ENCODE measurements around the gene MRTFA. TPM values are rescaled to one million over a fixed set of nuclear protein-coding genes. Genes with fewer than 3 reads are reported as not detected.

MRTFA gene
- total and polyA plus RNA-seq, 9 of the 15 experiments (the other 6 are each of a cell fraction or from before 2014, with no cell fraction given): 0.84 to 21.1 (median 3.7) TPM

DNA sequence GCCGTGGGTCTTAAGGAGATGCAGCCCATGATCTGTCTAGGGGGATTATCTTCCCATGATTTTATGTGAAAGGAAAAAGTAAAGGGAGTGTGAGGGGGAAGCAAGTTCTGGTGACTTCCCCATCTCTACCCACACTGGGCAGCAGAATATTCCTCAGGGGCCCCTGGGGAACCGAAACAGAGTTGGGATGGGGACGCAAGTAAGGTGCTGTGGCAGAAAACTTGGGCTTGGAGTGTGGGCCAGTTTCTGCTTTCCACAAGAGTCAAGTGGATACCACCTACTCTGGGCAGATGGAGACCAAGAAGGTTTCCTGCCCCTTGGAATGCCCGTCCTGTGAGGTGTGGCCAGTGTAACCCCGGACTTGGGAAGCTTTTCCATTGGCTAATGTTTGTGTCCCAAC lies 201.8 kb downstream of the MRTFA start:
- Histone ChIP-seq H3K9me3 (replicated peaks; ENCODE audit: control insufficient read depth, insufficient read depth, low read depth, low read length) (no peaks in the 10 kb centered on the region), H4K20me1 (replicated peaks; ENCODE audit: control insufficient read depth, insufficient read depth, low read length) (0 out of 2 replicates have a peak, but pooled peaks cover 3% of the 10 kb centered on the region), H3K4me3 (no peak overlapping the region), H3K79me2 (ENCODE audit: control insufficient read depth, insufficient read depth, low read length) (peaks cover 13% of the 10 kb centered on the region; the same call in 1 of the 3 replicates), H3K4me1 (replicated peaks in 1 of 2; ENCODE audit: control insufficient read depth in 2 of 2, insufficient read depth in 2 of 2, low read length in 2 of 2) (peaks cover 0 to 23% of the 10 kb centered on the region in 2 experiments; a peak in 4 of 5 replicates), H3K4me2 (ENCODE audit: insufficient read depth, low read length) (no peak overlapping the region), H3K27me3 (ENCODE audit: control insufficient read depth in 2 of 2, insufficient read depth in 2 of 2, low read length in 2 of 2) (no peaks in the 10 kb centered on the region), H3K9ac (ENCODE audit: insufficient read depth in 1 of 2, low read depth in 2 of 2, low read length in 2 of 2) (no peak overlapping the region), H3K36me3 (ENCODE audit: control insufficient read depth, insufficient read depth, low read length) (peaks cover 29% of the 10 kb centered on the region; the same call in 2 of the 3 replicates), H3K9me1 (ENCODE audit: control insufficient read depth, insufficient read depth, low read length) (no peaks in the 10 kb centered on the region), H2AFZ (ENCODE audit: low read depth, low read length) (no peak overlapping the region), H3K27ac (ENCODE audit: extremely low read depth, low read depth, low read length) (no peak overlapping the region)
- in situ Hi-C loops (cut with MboI): loop anchor here (5.0 to 10.0 kb wide), 2 partner anchors 53 to 210 kb away; no protein-coding TSS in a partner anchor
- TF ChIP-seq FOXP1 (CRISPR knock-in tag; IDR thresholded peaks at IDR 0.05) (no peak), ZNF41 (CRISPR knock-in tag; conservative IDR thresholded peaks at IDR 0.05) (no peak)
- TF ChIP-seq, protein P1, sequence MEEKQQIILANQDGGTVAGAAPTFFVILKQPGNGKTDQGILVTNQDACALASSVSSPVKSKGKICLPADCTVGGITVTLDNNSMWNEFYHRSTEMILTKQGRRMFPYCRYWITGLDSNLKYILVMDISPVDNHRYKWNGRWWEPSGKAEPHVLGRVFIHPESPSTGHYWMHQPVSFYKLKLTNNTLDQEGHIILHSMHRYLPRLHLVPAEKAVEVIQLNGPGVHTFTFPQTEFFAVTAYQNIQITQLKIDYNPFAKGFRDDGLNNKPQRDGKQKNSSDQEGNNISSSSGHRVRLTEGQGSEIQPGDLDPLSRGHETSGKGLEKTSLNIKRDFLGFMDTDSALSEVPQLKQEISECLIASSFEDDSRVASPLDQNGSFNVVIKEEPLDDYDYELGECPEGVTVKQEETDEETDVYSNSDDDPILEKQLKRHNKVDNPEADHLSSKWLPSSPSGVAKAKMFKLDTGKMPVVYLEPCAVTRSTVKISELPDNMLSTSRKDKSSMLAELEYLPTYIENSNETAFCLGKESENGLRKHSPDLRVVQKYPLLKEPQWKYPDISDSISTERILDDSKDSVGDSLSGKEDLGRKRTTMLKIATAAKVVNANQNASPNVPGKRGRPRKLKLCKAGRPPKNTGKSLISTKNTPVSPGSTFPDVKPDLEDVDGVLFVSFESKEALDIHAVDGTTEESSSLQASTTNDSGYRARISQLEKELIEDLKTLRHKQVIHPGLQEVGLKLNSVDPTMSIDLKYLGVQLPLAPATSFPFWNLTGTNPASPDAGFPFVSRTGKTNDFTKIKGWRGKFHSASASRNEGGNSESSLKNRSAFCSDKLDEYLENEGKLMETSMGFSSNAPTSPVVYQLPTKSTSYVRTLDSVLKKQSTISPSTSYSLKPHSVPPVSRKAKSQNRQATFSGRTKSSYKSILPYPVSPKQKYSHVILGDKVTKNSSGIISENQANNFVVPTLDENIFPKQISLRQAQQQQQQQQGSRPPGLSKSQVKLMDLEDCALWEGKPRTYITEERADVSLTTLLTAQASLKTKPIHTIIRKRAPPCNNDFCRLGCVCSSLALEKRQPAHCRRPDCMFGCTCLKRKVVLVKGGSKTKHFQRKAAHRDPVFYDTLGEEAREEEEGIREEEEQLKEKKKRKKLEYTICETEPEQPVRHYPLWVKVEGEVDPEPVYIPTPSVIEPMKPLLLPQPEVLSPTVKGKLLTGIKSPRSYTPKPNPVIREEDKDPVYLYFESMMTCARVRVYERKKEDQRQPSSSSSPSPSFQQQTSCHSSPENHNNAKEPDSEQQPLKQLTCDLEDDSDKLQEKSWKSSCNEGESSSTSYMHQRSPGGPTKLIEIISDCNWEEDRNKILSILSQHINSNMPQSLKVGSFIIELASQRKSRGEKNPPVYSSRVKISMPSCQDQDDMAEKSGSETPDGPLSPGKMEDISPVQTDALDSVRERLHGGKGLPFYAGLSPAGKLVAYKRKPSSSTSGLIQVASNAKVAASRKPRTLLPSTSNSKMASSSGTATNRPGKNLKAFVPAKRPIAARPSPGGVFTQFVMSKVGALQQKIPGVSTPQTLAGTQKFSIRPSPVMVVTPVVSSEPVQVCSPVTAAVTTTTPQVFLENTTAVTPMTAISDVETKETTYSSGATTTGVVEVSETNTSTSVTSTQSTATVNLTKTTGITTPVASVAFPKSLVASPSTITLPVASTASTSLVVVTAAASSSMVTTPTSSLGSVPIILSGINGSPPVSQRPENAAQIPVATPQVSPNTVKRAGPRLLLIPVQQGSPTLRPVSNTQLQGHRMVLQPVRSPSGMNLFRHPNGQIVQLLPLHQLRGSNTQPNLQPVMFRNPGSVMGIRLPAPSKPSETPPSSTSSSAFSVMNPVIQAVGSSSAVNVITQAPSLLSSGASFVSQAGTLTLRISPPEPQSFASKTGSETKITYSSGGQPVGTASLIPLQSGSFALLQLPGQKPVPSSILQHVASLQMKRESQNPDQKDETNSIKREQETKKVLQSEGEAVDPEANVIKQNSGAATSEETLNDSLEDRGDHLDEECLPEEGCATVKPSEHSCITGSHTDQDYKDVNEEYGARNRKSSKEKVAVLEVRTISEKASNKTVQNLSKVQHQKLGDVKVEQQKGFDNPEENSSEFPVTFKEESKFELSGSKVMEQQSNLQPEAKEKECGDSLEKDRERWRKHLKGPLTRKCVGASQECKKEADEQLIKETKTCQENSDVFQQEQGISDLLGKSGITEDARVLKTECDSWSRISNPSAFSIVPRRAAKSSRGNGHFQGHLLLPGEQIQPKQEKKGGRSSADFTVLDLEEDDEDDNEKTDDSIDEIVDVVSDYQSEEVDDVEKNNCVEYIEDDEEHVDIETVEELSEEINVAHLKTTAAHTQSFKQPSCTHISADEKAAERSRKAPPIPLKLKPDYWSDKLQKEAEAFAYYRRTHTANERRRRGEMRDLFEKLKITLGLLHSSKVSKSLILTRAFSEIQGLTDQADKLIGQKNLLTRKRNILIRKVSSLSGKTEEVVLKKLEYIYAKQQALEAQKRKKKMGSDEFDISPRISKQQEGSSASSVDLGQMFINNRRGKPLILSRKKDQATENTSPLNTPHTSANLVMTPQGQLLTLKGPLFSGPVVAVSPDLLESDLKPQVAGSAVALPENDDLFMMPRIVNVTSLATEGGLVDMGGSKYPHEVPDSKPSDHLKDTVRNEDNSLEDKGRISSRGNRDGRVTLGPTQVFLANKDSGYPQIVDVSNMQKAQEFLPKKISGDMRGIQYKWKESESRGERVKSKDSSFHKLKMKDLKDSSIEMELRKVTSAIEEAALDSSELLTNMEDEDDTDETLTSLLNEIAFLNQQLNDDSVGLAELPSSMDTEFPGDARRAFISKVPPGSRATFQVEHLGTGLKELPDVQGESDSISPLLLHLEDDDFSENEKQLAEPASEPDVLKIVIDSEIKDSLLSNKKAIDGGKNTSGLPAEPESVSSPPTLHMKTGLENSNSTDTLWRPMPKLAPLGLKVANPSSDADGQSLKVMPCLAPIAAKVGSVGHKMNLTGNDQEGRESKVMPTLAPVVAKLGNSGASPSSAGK (IDR thresholded peaks at IDR 0.05): no peak
- WGBS (ENCODE audit: insufficient coverage, low coverage, missing lambda C conversion rate): 87% methylated on average over 3 of the region's 5 CpGs
- BruUV-seq (replicated peaks): no TSS peak
- intact Hi-C loops (cut with micrococcal nuclease): loop anchor here (5.0 kb wide), 3 partner anchors 43 to 213 kb away; no protein-coding TSS in a partner anchor
- DNase-seq (ENCODE audit: extremely low read depth in 1 of 4, low spot score in 3 of 4) (no peak), ATAC-seq (no peak), FAIRE-seq (no peak)
- ChIA-PET CTCF (ENCODE audit: low intra/inter-chr PET ratio) (interaction anchor here (3.7 kb wide), 1 partner anchor 211 kb away, joined by 26 read pairs; no protein-coding TSS in a partner anchor), POLR2A (no interaction called here)
